H1 (cell line): ENCODE data around the gene IL6ST. TPM values are rescaled to one million over a fixed set of nuclear protein-coding genes. Genes with fewer than 3 reads are reported as not detected.
A peak's percentile ranks its signal among the peaks of the same experiment; 100 is the strongest.

Source experiments
- BACH1 ChIP-seq: IDR thresholded peaks from 2 replicates; pipeline ENCODE4 v1.6.1; 2012; ENCODE audit warnings: low read length, improper control_type of control experiment
- BCL11A ChIP-seq, 2 experiments: IDR thresholded peaks; one replicate each; pipeline ENCODE4 v1.6.1; 2011; ENCODE audit warnings: low read depth in 2 of 2, low read length in 2 of 2, mild to moderate bottlenecking in 2 of 2
- EZH2 ChIP-seq: fragments of 200-600 bp; sonication (generic); IDR thresholded peaks from 2 replicates; pipeline ENCODE4 v1.7.1; 2012; ENCODE audit warnings: low read depth, mild to moderate bottlenecking, moderate library complexity, low read length, inconsistent platforms; ENCODE audit not compliant: severe bottlenecking
- GABPA ChIP-seq: IDR thresholded peaks from 2 replicates; pipeline ENCODE4 v1.6.1; 2011; ENCODE audit warnings: mild to moderate bottlenecking, low read length, moderate library complexity, borderline replicate concordance; ENCODE audit not compliant: insufficient read depth
- HDAC6 ChIP-seq: IDR thresholded peaks from one replicate; pipeline ENCODE4 v1.7.1; 2012; ENCODE audit warnings: low read depth, mild to moderate bottlenecking, inconsistent platforms, low read length, moderate library complexity
- JUND ChIP-seq: IDR thresholded peaks from 2 replicates; pipeline ENCODE4 v1.6.1; 2011; ENCODE audit warnings: mild to moderate bottlenecking, improper control_type of control experiment, low read length
- KDM4A ChIP-seq: IDR thresholded peaks from one replicate; pipeline ENCODE4 v1.7.1; 2012; ENCODE audit warnings: low read depth, mild to moderate bottlenecking, moderate library complexity, low read length, inconsistent platforms; ENCODE audit not compliant: severe bottlenecking
- NANOG ChIP-seq: IDR thresholded peaks from 2 replicates; pipeline ENCODE4 v1.6.1; 2011; ENCODE audit warnings: low read length, low read depth, mild to moderate bottlenecking, inconsistent platforms; ENCODE audit not compliant: insufficient read depth, poor library complexity, severe bottlenecking
- NRF1 ChIP-seq: IDR thresholded peaks from 2 replicates; pipeline ENCODE4 v1.6.1; 2011; ENCODE audit warnings: mild to moderate bottlenecking, low read depth, low read length, improper control_type of control experiment
- PHF8 ChIP-seq: fragments of 200-600 bp; sonication (generic); conservative IDR thresholded peaks from 2 replicates; pipeline ENCODE4 v1.7.1; 2012; ENCODE audit warnings: low read depth, mild to moderate bottlenecking, inconsistent platforms, low read length, moderate library complexity
- POLR2A ChIP-seq, 2 experiments: IDR thresholded peaks; 1 replicate in 1 of 2; 2 replicates in 1 of 2; pipeline ENCODE4 v1.6.1; 2011; ENCODE audit warnings: low read depth in 2 of 2, low read length in 2 of 2, mild to moderate bottlenecking in 2 of 2; ENCODE audit errors: control extremely low read depth in 1 of 2
- RFX5 ChIP-seq: IDR thresholded peaks from 2 replicates; pipeline ENCODE4 v1.6.1; 2011; ENCODE audit warnings: low read depth, low read length, improper control_type of control experiment, borderline replicate concordance
- SIN3A ChIP-seq, 2 experiments: IDR thresholded peaks in 1 of 2; conservative IDR thresholded peaks in 1 of 2; 2 replicates each; pipeline ENCODE4 v1.6.1; 2011 to 2012; ENCODE audit warnings: low read length in 2 of 2, improper control_type of control experiment in 1 of 2, low read depth in 1 of 2, mild to moderate bottlenecking in 1 of 2
- SIRT6 ChIP-seq: IDR thresholded peaks from one replicate; pipeline ENCODE4 v1.7.1; 2012; ENCODE audit warnings: low read length, inconsistent platforms
- SP2 ChIP-seq: IDR thresholded peaks from 2 replicates; pipeline ENCODE4 v1.6.1; 2012; ENCODE audit warnings: mild to moderate bottlenecking, low read length, inconsistent platforms
- SRF ChIP-seq: IDR thresholded peaks from 2 replicates; pipeline ENCODE4 v1.6.1; 2011; ENCODE audit warnings: mild to moderate bottlenecking, low read depth, low read length, moderate library complexity
- TAF7 ChIP-seq: optimal IDR thresholded peaks from 2 replicates; pipeline ENCODE3; 2011; ENCODE audit warnings: low read depth, mild to moderate bottlenecking, inconsistent platforms, low read length, moderate library complexity, borderline replicate concordance
- TBP ChIP-seq: IDR thresholded peaks from 2 replicates; pipeline ENCODE4 v1.6.1; 2011; ENCODE audit warnings: low read depth, low read length, improper control_type of control experiment
- ZNF274 ChIP-seq: IDR thresholded peaks from 2 replicates; pipeline ENCODE4 v1.7.0; 2012; ENCODE audit warnings: low read length, borderline replicate concordance; ENCODE audit errors: extremely low read depth
- polyA plus RNA-seq, 7 experiments: library from polyadenylated mRNA; depleted of rRNA in 3 of 7; stranded (reverse) in 5 of 7; unstranded in 2 of 7; fragments of >200 nt in 5 of 7; fragments of 200-250 nt in 2 of 7; gene quantifications; 1 replicate in 5 of 7; 2 replicates in 1 of 7; 4 replicates in 1 of 7; pipeline versions ENCODE4 v1.2.1 to v1.2.3, GENCODE V29; 2011 to 2013; ENCODE audit warnings: missing spikeins in 2 of 7, mixed read lengths in 2 of 7
- total RNA-seq: library from RNA; stranded (reverse); fragmentation: NEBNext Ultra II Directional; extraction: Animal tissue kit (Norgen Biotek cat#: 25700); gene quantifications from 2 replicates; pipeline ENCODE4 v1.2.1, GENCODE V29; 2021
- TF ChIP-seq, protein P1 (sequence below): IDR thresholded peaks from 2 replicates; pipeline ENCODE4 v1.6.1; 2011; ENCODE audit warnings: low read depth, mild to moderate bottlenecking, low read length; ENCODE audit not compliant: insufficient read depth
- TF ChIP-seq, protein P2 (sequence below): IDR thresholded peaks from 2 replicates; pipeline ENCODE4 v1.6.1; 2011; ENCODE audit warnings: low read length, improper control_type of control experiment

Gene IL6ST
- total and polyA plus RNA-seq, 2 of the 8 experiments (the other 6 are each of a cell fraction or from before 2014, with no cell fraction given) = 1.4 to 11.1 TPM

DNA sequence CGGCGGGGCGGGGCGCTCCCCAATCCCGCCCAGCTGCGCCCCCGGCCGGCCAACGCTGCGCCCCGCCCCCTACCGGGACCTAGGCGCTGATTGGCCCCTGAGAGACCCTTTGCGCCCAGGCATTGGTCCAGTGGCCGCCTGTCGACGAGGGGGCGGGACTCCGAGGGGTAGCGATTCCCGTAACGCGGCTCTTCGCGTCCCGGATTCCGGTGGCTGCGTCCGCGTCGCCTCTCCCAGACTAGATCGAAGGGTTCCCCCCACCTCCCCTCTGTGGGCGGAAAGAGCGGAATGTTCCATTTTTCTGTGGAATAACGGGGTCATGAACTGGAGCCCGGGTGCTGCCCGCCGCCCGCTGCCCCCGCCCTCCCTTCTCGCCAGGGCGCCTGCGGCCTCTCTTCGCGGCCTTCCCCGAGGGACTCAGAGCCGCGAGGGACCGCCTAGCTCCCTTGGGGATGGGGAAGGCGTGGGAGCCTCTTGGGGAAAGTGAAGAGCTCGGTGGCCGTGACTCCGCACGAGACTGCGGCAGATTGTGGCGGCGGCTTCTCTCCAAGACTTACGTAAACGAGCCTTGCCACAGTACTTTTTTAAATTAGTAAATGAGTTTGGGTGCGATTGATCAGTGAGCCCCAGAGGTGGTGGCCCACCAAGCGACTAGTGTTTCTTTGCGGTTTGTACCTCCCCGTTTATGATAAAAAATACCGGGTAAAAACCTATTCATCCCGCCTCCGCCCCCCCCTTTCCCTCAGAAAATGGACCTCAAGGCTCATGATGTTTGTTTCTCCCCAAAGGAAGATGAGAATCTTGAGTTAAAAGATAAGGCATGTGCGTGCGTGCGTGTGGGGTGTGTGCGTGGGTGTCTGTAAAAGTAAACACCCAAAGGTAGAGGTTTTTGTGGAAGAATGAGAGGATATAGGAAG lies 493 bp upstream of the IL6ST start (continued):
- TF ChIP-seq POLR2A (IDR thresholded peaks at IDR 0.05; ENCODE audit: control extremely low read depth in 1 of 2, low read depth in 2 of 2, low read length in 2 of 2) (peak in 1 of 2 experiments; percentile 49; a peak in 2 of 3 replicates), TAF7 (no peak), ZNF274 (no peak), JUND (no peak), GABPA (no peak), HDAC6 (no peak), SRF (no peak), BCL11A (IDR thresholded peaks at IDR 0.05; ENCODE audit: low read depth in 2 of 2, low read length in 2 of 2) (no peak), TBP (0 out of 2 replicates have a peak, but pooled peaks have one; percentile 25), SIRT6 (no peak), RFX5 (no peak), PHF8 (peak; percentile 61), EZH2 (no peak), BACH1 (peak; percentile 53), NANOG (no peak), SP2 (peak; percentile 60), NRF1 (no peak), SIN3A (conservative IDR thresholded peaks at IDR 0.05 in 1 of 2, IDR thresholded peaks at IDR 0.05 in 1 of 2; ENCODE audit: low read depth in 1 of 2, low read length in 2 of 2) (no peak), KDM4A (peak; percentile 73)
- TF ChIP-seq, protein P1, sequence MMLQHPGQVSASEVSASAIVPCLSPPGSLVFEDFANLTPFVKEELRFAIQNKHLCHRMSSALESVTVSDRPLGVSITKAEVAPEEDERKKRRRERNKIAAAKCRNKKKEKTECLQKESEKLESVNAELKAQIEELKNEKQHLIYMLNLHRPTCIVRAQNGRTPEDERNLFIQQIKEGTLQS = no peak
- TF ChIP-seq, protein P2, sequence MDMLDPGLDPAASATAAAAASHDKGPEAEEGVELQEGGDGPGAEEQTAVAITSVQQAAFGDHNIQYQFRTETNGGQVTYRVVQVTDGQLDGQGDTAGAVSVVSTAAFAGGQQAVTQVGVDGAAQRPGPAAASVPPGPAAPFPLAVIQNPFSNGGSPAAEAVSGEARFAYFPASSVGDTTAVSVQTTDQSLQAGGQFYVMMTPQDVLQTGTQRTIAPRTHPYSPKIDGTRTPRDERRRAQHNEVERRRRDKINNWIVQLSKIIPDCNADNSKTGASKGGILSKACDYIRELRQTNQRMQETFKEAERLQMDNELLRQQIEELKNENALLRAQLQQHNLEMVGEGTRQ = no peak
